Posterior vena cava (tissue), 2 donors: Measurements from ENCODE around the gene CCDC92. TPM values are rescaled to one million over a fixed set of nuclear protein-coding genes. Genes with fewer than 3 reads are reported as not detected.

ENCODE experiments used
- DNase-seq: peaks from one replicate; pipeline ENCODE4 v3.0.0-alpha.2; 2020; ENCODE audit warnings: low spot score
- intact Hi-C, 2 donors: fragments of 100-400 bp; cut with DNase I; formaldehyde crosslinking; loops; one replicate each; pipeline versions ENCODE4 v1.14.1 to v1.14.2; 2022 to 2023
- total RNA-seq, 2 donors: library from RNA; stranded (reverse); fragmentation: NEBNext Ultra II Directional; extraction: Animal tissue kit (Norgen Biotek cat#: 25700); gene quantifications; one replicate each; pipeline ENCODE4 v1.2.1, GENCODE V29; 2021
- donor health status: DM: yes; HTN: yes; CAD: no.
- donor health status: DM: yes; HTN: yes; CAD: no.

CCDC92 gene
- total RNA-seq, 2 donors from 2014 or later, result 37.4 to 52.3 TPM

DNA sequence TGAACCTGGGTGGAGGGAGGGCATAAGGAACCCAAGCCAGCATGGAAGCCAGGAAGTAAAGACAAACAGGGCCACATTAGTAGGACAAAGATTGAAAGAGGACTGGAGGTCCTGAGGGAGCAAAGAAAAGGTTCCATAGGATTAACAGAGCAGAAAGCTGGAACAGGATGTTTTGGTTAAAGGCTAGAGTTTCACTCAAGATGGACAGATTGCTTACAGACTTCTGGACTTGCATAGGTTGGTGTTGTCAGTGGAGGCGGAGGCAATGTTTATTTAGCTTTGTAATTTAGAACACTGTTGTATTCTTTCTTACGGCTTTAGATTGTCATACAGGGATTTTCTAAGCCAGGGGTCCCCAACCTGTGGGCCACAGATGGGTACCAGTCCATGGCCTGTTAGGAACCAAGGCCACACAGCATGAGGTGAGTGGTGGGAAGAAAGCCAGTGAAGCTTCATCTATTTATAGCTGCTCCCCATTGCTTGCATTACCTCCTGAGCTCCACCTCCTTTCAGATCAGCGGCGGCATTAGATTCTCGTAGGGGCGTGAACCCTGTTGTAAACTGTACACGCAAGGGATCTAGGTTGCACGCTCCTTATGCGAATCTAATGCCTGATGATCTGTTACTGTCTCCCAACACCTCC is 31.7 kb upstream of the CCDC92 start:
- no peak for DNase-seq
- intact Hi-C loops, result no loop called here

DNA sequence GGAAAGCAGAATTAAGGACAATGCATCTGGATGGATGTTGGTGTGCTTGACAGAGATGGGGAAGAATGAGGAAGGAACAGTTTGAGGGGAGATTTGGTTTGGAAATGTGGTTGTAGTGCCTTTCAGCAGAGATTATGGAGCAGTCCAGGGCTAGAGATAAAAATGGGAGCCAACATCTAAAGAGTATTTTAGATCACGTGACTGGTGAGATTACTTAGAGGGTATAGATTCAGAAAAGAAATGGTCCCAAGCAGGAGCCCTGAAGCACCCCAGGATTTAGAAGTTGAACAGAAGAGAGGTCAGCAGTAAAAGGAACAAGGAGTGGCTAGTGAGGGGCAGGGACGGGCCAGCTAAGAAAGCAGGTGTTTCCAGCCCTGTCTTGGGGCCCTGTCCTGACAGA is 30.0 kb upstream of the CCDC92 start:
- DNase-seq, result no peak
- intact Hi-C loops, result no loop called here

DNA sequence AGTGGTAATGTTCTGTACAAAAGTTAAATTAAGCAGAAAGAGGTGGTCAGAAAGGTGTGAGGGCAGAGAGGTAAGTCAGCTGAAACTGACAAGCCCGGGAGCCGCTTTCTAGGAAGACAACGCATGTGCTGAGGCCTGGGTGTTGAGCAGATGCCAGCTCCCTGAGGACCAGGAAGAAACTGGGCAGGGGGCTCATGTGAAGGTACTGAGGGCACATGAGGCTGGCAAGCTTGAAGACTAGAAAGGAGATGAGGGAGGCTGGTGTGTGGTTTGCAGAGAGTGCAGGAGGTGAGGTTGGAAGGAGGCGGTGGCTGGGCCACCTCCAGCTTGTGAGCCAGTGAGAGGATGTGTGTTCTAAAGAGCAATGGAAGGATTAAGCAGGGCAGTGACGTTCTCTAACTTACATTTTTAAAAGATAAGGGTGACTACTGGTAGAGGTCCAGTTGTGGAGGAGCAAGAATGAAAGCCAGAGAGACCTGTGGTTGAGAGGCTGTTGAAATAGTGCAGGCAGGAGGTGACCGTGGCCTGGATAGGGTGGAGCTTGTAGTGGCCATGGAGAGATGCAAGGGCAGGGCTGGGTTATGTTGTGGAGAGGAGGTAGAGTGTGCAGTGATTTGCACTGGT is 29.5 kb upstream of the CCDC92 start:
- no peak for DNase-seq
- intact Hi-C loops, result no loop called here

DNA sequence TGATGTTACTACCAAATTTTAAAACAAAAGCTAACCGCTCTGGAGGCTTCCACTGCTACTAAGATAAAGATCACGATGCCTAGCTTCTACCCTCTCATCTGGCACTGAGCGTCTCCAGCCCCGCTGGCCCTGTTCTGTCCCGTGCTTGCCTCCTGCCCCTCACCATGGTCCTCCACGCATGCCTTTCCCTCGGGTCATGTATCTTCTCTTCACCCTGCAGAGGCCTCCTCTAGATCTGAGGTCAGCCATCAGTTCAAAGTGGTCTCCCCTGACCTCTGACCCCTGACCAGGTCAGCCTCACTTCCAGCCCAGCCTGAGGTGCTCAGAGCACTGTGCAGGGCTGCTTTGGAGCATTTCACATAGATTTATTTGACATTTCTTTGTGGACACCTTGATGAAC is 28.7 kb upstream of the CCDC92 start:
- no peak for DNase-seq
- intact Hi-C loops, result no loop called here

DNA sequence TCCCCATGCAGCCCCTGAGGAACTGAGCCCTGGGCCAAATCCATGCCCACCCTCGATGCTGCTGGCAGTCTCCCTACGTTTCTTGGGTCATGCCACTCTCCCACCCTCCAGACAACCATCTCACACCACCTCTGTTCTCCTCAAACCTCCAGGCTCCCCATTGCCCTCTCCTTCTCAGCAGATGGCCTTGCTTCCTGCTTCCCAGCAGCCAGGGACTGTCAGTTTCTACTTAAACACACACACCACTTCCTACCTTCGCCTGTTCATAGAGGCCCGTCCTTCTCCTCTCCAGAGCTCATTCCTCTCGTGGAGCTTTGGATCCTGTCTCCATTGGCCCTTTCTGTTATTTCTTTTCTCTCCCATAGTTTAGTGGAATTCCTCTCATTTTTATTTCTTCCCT is 27.5 kb upstream of the CCDC92 start:
- DNase-seq, result no peak
- intact Hi-C loops, result no loop called here

DNA sequence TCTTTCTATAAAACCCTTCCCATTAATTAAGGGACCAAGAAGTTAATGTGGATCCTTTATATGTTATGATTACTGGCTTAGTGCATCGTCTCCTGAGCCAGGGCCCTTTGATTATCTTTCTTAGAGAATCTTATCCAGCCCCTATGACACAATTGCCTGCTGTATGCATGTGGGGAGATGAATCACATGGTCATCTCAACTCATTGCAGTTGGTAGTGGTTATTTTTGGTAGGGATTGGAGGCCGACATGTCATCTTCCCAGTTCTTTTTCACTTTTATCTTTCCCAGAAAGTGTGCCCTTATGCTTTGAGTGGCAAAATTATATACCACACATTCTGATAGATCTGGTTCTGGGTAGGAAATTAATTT is 26.3 kb upstream of the CCDC92 start:
- intact Hi-C loops, result loop anchor here in 1 of 2 donors (5.0 kb wide), 1 partner anchor 1377 kb away; no protein-coding TSS in a partner anchor
- DNase-seq, result no peak

DNA sequence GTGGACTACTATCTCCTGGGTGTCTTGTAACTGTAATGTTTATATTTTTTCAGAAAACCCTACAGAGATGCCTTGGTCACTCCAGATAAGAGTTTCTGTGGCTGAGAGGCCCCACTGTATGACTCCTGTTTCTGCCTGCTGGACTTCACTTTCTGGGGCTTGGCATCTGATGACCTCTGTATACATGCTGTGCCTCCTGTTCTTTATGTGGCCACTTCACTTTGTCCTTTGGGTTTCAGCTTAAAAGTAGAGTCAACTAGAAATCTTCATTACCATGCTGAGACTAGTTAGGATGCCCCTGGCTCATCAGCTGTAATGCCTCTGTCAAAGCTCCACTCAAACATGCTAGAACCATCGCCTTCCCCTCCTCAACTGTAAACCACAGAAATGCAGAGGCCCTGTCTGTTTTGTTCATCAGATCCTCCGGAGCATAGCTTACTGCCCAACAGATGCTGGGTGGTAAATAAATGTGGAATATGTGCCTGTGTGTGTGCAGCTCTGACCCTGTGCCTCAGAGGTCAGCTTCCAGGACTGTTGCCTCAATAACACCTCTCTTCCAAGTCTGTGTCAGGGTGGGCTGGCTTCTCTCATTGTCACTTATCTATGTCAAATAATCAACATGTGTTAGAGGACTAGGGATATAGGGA is 25.8 kb upstream of the CCDC92 start:
- no peak for DNase-seq
- intact Hi-C loops, result loop anchor here in 1 of 2 donors (5.0 kb wide), 1 partner anchor 1376 kb away; no protein-coding TSS in a partner anchor

DNA sequence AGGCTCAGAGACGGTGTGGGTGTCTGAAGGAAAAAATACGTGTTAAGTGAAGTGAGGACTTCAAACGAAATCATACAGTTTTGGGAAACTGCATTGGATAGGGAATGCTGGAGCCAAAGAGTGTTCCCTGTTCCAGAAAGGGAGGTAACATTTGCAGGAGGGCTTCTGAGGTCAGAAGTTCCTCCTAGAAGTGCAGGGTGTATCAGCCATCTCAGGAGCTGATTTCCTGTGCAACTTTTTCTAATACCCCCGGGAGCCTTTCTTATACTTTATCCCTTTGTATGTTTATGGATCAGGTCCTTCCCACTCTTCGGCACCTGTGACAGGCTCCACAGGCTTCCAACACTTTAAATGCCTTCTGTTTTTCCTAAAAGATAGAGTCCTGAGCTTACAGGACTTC is 25.3 kb upstream of the CCDC92 start:
- intact Hi-C loops, result loop anchor here in 1 of 2 donors (5.0 kb wide), 1 partner anchor 1376 kb away; no protein-coding TSS in a partner anchor
- DNase-seq, result no peak

DNA sequence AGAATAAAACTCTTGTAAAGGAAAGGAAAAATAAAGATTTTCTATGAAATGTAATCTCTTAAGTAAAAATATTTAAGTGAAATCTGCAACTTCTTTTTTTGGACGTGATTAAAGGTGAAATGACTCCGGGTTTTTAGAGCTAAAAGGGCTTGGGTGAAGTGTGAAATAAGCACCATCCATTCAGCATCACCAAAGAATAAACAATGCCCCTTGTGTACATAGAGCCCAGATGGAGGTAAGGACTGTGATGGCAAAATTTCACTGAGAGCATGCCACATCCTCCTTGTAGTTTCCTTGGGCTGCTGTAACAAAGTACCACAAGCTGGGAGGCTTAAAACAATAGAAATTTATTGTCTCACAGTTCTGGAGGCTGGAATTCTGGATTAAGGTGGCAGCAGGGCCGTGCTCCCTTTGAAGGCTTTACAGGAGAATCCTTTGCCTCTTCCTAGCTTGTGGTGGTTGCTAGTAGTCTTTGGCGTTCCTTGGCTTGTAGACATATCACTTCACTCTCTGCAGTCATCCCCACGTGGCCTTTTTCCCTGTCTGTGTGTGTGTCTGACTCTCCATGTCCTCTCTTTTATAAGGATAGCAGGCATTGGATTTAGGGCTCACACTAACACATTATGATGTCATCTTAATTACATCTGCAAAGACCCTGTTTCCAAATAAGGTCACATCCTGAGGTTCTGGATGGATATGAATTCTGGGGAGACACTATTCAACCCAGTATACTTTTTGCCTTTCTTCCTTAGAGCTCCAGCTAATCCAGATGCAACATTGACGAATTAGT is 24.6 kb upstream of the CCDC92 start:
- DNase-seq, result no peak
- intact Hi-C loops, result loop anchor here in 1 of 2 donors (5.0 kb wide), 1 partner anchor 1375 kb away; no protein-coding TSS in a partner anchor

DNA sequence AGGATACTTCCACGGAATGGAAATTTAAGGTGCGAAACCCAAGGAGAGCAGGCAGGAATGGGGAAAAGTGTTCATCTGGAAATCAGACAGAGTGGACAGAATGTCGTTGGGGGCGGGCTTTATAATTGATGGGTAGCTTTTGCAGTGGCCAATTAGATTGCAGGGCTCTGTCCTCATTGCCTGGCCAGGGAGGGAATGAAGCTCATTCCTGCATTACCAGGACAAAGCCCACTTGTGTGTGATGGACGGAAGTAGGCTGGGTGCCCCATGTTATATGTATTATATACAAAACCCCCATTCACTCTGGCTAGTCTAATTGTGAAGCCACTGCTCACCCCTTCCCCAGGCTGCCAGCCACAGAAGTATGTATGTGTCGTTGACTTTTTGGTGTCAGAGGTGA is 23.9 kb upstream of the CCDC92 start:
- intact Hi-C loops, result loop anchor here in 1 of 2 donors (5.0 kb wide), 1 partner anchor 1374 kb away; no protein-coding TSS in a partner anchor
- no peak for DNase-seq

DNA sequence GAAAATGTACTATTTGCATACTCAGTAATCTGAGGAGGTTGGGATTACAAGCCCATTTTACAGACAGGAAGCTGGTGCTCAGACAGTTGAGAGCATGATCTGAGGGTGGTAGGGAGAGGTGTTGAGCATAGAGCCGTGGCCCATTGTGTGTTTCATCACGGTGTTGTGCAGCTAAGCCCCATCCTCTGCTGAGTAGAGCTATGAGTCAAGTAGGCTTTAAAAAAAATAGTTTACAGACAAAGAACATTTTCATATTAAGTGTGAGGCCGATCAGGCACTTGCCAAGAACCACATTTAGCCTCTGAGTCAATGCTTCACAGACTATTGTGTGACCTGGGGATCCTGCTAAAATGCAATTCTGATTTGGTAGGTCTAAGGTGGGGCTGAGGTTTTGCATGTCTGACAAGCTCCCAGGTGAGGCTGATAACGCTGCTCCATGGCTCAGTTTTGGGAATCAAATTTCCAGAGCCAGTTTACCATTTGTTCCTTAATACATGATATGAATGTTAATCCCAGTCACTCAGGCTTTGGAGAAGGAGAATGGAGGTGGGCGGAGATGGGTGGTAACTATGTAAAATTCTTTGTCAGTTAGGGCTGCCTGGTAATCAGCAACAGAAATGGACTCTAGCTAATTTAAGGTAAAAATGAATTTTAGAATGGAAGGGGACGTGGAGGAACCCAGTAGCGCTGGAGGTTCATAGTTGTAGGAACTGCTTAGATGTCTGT is 22.6 kb upstream of the CCDC92 start:
- intact Hi-C loops, result loop anchor here in 1 of 2 donors (5.0 kb wide), 1 partner anchor 1373 kb away; no protein-coding TSS in a partner anchor
- no peak for DNase-seq

DNA sequence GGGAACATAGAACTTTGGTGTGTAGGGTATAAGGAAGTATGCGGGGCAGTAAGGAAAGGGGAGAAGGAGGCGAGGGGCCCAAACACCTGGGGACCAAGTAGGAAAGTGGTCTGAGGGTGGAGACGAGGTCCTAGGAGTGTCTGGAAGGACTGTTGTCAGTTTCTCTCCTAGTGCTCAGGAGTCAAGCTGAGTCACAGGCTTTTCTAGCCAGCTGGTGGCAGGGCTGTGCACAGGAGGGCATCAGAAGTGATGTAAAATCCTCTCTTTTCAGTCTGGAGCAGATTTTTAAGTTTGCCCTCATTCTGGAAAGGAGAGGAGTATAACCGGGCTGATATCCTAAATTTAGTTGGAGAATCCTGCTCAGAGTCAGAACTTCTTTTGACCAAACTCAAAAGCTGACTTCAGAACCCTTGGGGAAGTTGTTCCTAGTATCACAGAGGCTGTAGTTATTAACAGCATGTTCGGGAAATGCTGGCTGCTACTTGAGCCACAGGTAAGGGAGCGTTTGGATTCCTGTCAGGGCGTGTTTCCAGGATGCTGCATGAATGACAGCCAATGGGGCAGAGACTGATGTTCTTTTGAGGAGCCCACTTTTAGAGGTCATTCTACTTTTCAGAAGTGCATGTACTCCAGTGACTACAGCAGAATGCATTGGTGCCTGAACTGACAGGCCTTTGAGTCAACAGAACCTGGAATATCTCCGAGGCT is 19.6 kb upstream of the CCDC92 start:
- DNase-seq, result no peak
- intact Hi-C loops, result no loop called here

DNA sequence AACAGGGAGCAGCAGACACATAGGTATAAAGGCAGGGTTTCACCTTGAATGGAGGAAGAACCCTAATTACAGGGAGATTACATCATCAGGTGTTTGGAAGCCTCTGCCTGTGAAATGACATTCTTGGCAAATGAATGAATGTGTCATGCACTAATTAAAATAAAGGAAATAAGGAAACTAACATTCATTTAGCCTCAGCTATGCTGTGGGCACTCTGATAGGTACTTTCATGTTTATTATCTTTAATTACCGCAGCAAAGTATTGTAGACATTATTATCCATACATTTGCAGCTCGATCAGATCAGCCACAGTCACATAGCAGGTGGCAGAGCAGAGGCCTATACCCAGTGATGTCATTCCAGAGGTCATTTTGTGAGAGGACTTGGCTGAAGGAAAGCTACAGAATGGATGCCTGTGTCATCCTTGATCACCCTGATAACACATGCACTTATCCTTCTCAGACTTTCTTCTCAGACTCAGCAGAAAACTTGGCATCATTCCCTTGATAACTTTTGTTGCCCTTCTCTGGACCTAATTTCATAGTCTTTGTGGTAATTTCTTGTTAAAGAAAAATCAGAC is 18.8 kb upstream of the CCDC92 start:
- intact Hi-C loops, result no loop called here
- no peak for DNase-seq

DNA sequence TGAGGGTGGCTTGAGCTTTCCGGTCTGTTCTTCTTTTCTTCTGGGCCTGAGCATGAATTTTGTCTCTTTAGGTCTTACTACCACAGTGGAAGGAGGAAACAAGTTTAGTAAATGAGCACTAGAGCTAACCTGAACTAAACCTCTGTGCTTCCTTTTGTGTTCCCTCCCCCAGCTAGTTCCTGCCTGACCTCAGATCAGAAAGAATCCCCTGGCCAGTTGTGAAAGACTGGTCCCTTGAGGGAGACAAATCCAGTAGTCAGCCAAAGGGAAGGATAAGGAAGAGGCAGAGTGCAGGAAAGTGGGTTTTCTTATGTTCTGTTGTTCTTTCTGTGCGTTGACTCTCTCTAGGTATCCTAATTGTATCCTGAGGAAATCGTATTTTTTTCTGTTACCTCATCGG is 17.9 kb upstream of the CCDC92 start:
- intact Hi-C loops, result no loop called here

DNA sequence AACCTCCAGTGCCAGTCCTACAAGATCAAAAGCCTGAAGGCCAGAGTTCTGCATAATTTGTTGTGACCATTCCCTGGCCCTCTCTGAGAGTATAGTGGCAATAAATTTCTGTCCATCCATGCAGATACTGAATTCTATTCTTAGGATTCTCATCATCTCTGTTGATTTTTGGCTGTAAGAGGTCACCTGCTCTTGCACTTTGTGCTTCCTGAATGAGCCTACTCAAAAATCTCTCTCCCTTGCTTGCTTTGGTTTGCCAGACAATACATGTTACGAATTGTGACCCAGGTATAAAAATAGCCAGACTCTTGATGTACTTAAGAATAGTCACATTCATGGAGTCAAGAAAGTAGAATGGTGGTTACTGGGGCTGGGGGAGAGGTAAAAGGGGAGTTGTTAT is 17.1 kb upstream of the CCDC92 start:
- intact Hi-C loops, result no loop called here
- DNase-seq, result no peak

More for the DNA sequence above, 17.9 kb upstream of the CCDC92 start:
- no peak for DNase-seq

DNA sequence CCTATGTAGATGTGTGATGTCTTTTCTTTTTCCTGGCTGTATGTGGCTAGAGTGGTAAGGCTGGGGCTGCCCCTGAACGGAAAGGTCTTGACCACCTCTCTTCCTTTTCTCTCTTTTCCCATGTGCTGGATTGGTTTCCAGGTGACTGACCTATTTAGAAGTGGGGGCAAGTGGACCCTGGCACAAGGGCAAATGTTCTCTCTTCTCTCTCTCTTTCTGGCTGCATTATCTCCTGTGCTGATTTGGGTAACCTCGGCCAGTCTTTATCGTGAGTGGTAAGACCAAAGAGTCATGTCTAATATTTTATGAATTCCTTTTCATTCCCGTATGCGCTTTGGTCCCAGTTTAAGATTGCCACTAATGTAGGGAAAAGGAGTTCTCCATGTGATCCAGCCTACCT is 16.5 kb upstream of the CCDC92 start:
- no peak for DNase-seq
- intact Hi-C loops, result no loop called here

DNA sequence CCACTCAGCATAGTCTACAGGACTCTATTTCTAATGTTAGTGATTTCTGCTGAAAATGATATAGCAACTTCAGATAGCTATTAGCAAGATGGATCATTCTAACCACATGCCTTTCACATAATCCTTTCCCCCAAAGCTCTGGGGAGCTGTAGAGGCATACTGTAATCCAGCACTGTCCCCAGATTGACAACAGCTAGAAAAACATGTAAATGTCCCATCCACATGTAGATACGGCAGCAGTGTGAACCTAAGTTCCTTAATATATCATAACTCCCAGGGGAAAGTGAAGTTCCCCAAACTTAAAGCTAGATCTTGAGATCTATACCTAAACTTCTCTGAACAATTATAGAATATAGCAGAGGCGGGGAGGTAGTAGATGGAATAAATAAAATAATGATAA is 14.4 kb upstream of the CCDC92 start:
- intact Hi-C loops, result no loop called here

DNA sequence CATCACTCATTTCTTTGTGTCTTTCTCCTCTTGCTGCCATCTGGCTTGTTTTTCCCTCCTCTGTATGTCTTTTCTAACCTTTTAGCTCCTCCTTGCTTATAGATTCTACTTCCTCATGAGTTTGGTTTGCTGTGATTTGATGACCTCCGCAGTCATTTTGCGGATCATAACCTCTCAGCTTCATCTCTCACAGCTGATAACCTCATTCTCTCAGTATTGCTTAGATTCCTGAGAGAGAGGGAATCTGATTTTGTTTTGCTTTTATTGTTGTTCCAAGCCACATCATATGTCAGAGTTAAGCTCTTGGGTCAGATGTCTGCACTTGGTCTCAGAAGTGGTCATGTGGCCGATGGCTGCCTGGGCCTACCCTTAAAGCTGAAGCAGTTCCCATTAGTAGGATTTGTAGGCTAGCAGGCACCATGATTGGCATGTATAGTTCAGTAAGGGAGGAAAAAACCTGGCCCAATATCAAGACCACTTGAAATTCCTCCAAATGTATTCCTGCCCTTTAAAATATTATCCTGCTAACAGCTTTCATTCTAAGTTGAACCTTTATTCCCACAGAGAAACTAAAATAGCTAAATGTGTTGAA is 13.8 kb upstream of the CCDC92 start:
- intact Hi-C loops, result no loop called here
- DNase-seq, result no peak

More for the DNA sequence above, 14.4 kb upstream of the CCDC92 start:
- no peak for DNase-seq
